Spleen (tissue), 11 donors: ENCODE data around the gene GHRL. TPM values are rescaled to one million over a fixed set of nuclear protein-coding genes. Genes with fewer than 3 reads are reported as not detected.

ENCODE experiments used
- DNase-seq: peaks from one replicate; pipeline ENCODE4 v3.0.0-alpha.2; 2020
- H3K27ac ChIP-seq, 8 donors: fragments of 200-600 bp; sonication (generic) in 7 of 8; 1 replicate in 4 of 8; 2 replicates in 4 of 8; pipeline versions ENCODE4 v1.5.0 to v1.8.0; 2016 to 2021; ENCODE audit warnings: inconsistent platforms in 4 of 8, mild to moderate bottlenecking in 4 of 8, moderate library complexity in 1 of 8
- H3K27me3 ChIP-seq, 7 donors: fragments of 200-600 bp; sonication (generic) in 6 of 7; replicated peaks in 1 of 7; 1 replicate in 4 of 7; 2 replicates in 3 of 7; pipeline versions ENCODE4 v1.5.0 to v1.8.0; 2016 to 2021; ENCODE audit warnings: inconsistent platforms in 3 of 7, mild to moderate bottlenecking in 1 of 7
- H3K36me3 ChIP-seq, 6 donors: fragments of 200-600 bp; sonication (generic) in 5 of 6; 1 replicate in 4 of 6; 2 replicates in 2 of 6; pipeline versions ENCODE4 v1.5.0 to v1.8.0; 2016 to 2021; ENCODE audit warnings: inconsistent platforms in 2 of 6
- H3K4me1 ChIP-seq, 6 donors: fragments of 200-600 bp; sonication (generic) in 5 of 6; 1 replicate in 3 of 6; 2 replicates in 3 of 6; pipeline versions ENCODE4 v1.5.0 to v1.8.0; 2016 to 2021; ENCODE audit warnings: inconsistent platforms in 3 of 6
- H3K4me3 ChIP-seq, 8 donors: fragments of 200-600 bp; sonication (generic) in 7 of 8; 1 replicate in 4 of 8; 2 replicates in 4 of 8; pipeline versions ENCODE4 v1.5.0 to v1.8.0; 2016 to 2021; ENCODE audit warnings: inconsistent platforms in 4 of 8, mild to moderate bottlenecking in 4 of 8, moderate library complexity in 2 of 8
- H3K9me3 ChIP-seq, 8 donors: fragments of 200-600 bp; sonication (generic) in 7 of 8; 1 replicate in 4 of 8; 2 replicates in 4 of 8; pipeline versions ENCODE4 v1.5.0 to v1.8.0; 2016 to 2021; ENCODE audit warnings: inconsistent platforms in 4 of 8
- CTCF ChIP-seq, 11 experiments: fragments of 200-600 bp in 7 of 11; fragments of 450-650 bp in 4 of 11; sonication (generic) in 4 of 11; IDR thresholded peaks in 8 of 11; conservative IDR thresholded peaks in 3 of 11; 1 replicate in 7 of 11; 2 replicates in 4 of 11; pipeline versions ENCODE4 v1.4.0 to v1.8.0; 2016 to 2021; ENCODE audit warnings: antibody characterized with exemption in 11 of 11, inconsistent platforms in 4 of 11, mild to moderate bottlenecking in 1 of 11
- POLR2A ChIP-seq, 3 donors: fragments of 450-650 bp; IDR thresholded peaks; one replicate each; pipeline ENCODE4 v1.5.1; 2017; ENCODE audit warnings: antibody characterized with exemption in 3 of 3, mild to moderate bottlenecking in 1 of 3
- POLR2AphosphoS5 ChIP-seq, 3 donors: sonication (generic); formaldehyde crosslinking; IDR thresholded peaks; one replicate each; pipeline ENCODE4 v1.5.1; 2017; ENCODE audit warnings: antibody characterized with exemption in 3 of 3
- WGBS, 5 donors: extraction: QIAGEN DNeasy Blood & Tissue Kit in 3 of 5; methylation state at CpG; one replicate each; pipeline versions ENCODE4 v1.1.5 to v1.1.7; 2013 to 2018; 5-methylcytosine and 5-hydroxymethylcytosine counted together
- intact Hi-C: fragments of 100-400 bp; cut with DNase I; formaldehyde crosslinking; loops from one replicate; pipeline ENCODE4 v1.15.0; 2023; ENCODE audit warnings: low total_unique reads
- polyA plus RNA-seq, 3 donors: library from polyadenylated mRNA; stranded (reverse); fragments of 200-250 nt; gene quantifications; one replicate each; pipeline ENCODE4 v1.2.1, GENCODE V29; 2013
- total RNA-seq, 7 donors: library from RNA; depleted of rRNA in 3 of 7; stranded (reverse); fragments of >200 nt in 3 of 7; fragmentation: NEBNext Ultra II Directional in 4 of 7; extraction: Animal tissue kit (Norgen Biotek cat#: 25700) in 4 of 7; gene quantifications; one replicate each; pipeline versions ENCODE4 v1.1.0 to v1.2.1, GENCODE V29; 2016 to 2021
- donor health status: healthy with polysubstance abuse.
- donor health status: DM: no; HTN: no; CAD: no; lungs with moderate emphysema.
- donor health status: DM: no; HTN: no; CAD: no.
- donor health status: Bipolar disorder and iron deficiency.
- donor health status: healthy.
- donor health status: DM: no; HTN: no; CAD: no.
- donor health status: DM: yes; HTN: yes; CAD: no.

The GHRL gene
- total and polyA plus RNA-seq, 10 donors = 1.1 to 8.0 (median 4.0) TPM

GRCh38 chr3:10263646-10264363 lies 28.9 kb downstream of the GHRL start:
- H3K36me3 ChIP-seq = peaks cover 0 to 99% (median 47%) of the 10 kb centered on the region in 6 donors
- H3K4me3 ChIP-seq = peak overlapping the region in 1 of 8 donors; percentile 24
- H3K4me1 ChIP-seq = peaks cover 6 to 97% (median 48%) of the 10 kb centered on the region in 6 donors
- H3K27me3 ChIP-seq = no peaks in the 10 kb centered on the region
- 62 to 73% (median 68%) methylated on average over 12 of the region's 12 CpGs for WGBS, 5 donors
- peak in 9 of 11 experiments; percentile 11 to 64 (median 40) for TF ChIP-seq CTCF (IDR thresholded peaks at IDR 0.05 in 8 of 11, conservative IDR thresholded peaks at IDR 0.05 in 3 of 11)
- TF ChIP-seq POLR2AphosphoS5 (IDR thresholded peaks at IDR 0.05) = no peak
- no peaks in the 10 kb centered on the region for H3K9me3 ChIP-seq
- peak overlapping the region in 6 of 8 donors; percentile 3 to 62 (median 28) for H3K27ac ChIP-seq
- intact Hi-C loops = no loop called here
- DNase-seq = peak; percentile 68

GRCh38 chr3:10262027-10262426 lies 30.7 kb downstream of the GHRL start:
- H3K36me3 ChIP-seq = peaks cover 0 to 100% (median 46%) of the 10 kb centered on the region in 6 donors
- H3K9me3 ChIP-seq = no peaks in the 10 kb centered on the region
- no peak for TF ChIP-seq POLR2A (IDR thresholded peaks at IDR 0.05)
- no peak for TF ChIP-seq POLR2AphosphoS5 (IDR thresholded peaks at IDR 0.05)
- TF ChIP-seq CTCF (IDR thresholded peaks at IDR 0.05 in 8 of 11, conservative IDR thresholded peaks at IDR 0.05 in 3 of 11) = no peak
- peaks cover 6 to 91% (median 38%) of the 10 kb centered on the region in 6 donors for H3K4me1 ChIP-seq
- peak; percentile 11 for DNase-seq
- no peak overlapping the region for H3K27ac ChIP-seq
- no peaks in the 10 kb centered on the region for H3K27me3 ChIP-seq
- H3K4me3 ChIP-seq = no peak overlapping the region
- intact Hi-C loops = no loop called here
- 78 to 87% (median 83%) methylated on average over 4 of the region's 4 CpGs for whole genome bisulfite sequencing, 5 donors

- H3K9me3 ChIP-seq = no peaks in the 10 kb centered on the region
- H3K4me3 ChIP-seq = no peak overlapping the region
- WGBS, 5 donors = 81 to 93% (median 86%) methylated on average over 6 of the region's 6 CpGs
- no peak overlapping the region for H3K27ac ChIP-seq
- H3K36me3 ChIP-seq = peaks cover 0 to 100% (median 48%) of the 10 kb centered on the region in 6 donors
- intact Hi-C loops = no loop called here
- H3K4me1 ChIP-seq = peaks cover 6 to 86% (median 35%) of the 10 kb centered on the region in 6 donors
- TF ChIP-seq POLR2AphosphoS5 (IDR thresholded peaks at IDR 0.05) (no peak), POLR2A (IDR thresholded peaks at IDR 0.05) (no peak), CTCF (IDR thresholded peaks at IDR 0.05 in 8 of 11, conservative IDR thresholded peaks at IDR 0.05 in 3 of 11) (no peak)
- DNase-seq = peak; percentile 53
- no peaks in the 10 kb centered on the region for H3K27me3 ChIP-seq
Observed at GRCh38 chr3:10260211-10260701, 32.5 kb downstream of the GHRL start.

- no peaks in the 10 kb centered on the region for H3K27me3 ChIP-seq
- TF ChIP-seq POLR2A (IDR thresholded peaks at IDR 0.05) (no peak), CTCF (IDR thresholded peaks at IDR 0.05 in 8 of 11, conservative IDR thresholded peaks at IDR 0.05 in 3 of 11) (no peak), POLR2AphosphoS5 (IDR thresholded peaks at IDR 0.05) (no peak)
- H3K36me3 ChIP-seq = peaks cover 0 to 100% (median 48%) of the 10 kb centered on the region in 6 donors
- WGBS, 5 donors = 77 to 88% (median 80%) methylated on average over 4 of the region's 4 CpGs
- H3K4me1 ChIP-seq = peaks cover 6 to 86% (median 37%) of the 10 kb centered on the region in 6 donors
- no peak overlapping the region for H3K4me3 ChIP-seq
- no peaks in the 10 kb centered on the region for H3K9me3 ChIP-seq
- DNase-seq = peak; percentile 13
- intact Hi-C loops = no loop called here
- peak overlapping the region in 1 of 8 donors; percentile 1 for H3K27ac ChIP-seq
Observed at GRCh38 chr3:10259798-10260197, 32.9 kb downstream of the GHRL start.
